AG04450 (cell line): ENCODE measurements around the gene LMF1. TPM values are rescaled to one million over a fixed set of nuclear protein-coding genes. Genes with fewer than 3 reads are reported as not detected.

ENCODE experiments used
- CTCF ChIA-PET: fragments of 300-600, 350-600 bp; formaldehyde crosslinking; extraction: SDS; loops from one replicate; lab custom pipeline; 2022; ENCODE audit warnings: antibody characterized with exemption, inconsistent platforms; lab: Charles Lee
- POLR2A ChIA-PET: fragments of 350-600 bp; formaldehyde crosslinking; extraction: SDS; loops from one replicate; lab custom pipeline; 2021; ENCODE audit warnings: antibody characterized with exemption, inconsistent platforms; lab: Yijun Ruan, JAX
- DNase-seq: peaks from one replicate; pipeline ENCODE4 v3.0.0-alpha.2; 2011; ENCODE audit warnings: low read depth, low spot score
- H3K27ac ChIP-seq: one replicate; pipeline ENCODE4 v1.5.1; 2012; ENCODE audit warnings: low read depth, low read length, control low read depth
- H3K27me3 ChIP-seq: one replicate; pipeline ENCODE4 v1.6.0; 2012; ENCODE audit warnings: low read length; ENCODE audit not compliant: control insufficient read depth, insufficient read depth
- H3K4me3 ChIP-seq: 2 replicates; pipeline ENCODE4 v1.5.1; 2011; ENCODE audit warnings: mild to moderate bottlenecking, low read depth, low read length, control low read depth
- H3K9me3 ChIP-seq: 2 replicates; pipeline ENCODE4 v1.5.1; 2012; ENCODE audit warnings: low read length; ENCODE audit not compliant: control insufficient read depth, insufficient read depth
- CTCF ChIP-seq: IDR thresholded peaks from 2 replicates; pipeline ENCODE4 v1.5.1; 2011; ENCODE audit warnings: low read depth, low read length, control low read depth, inconsistent platforms
- polyA plus RNA-seq: library from polyadenylated mRNA; depleted of rRNA; stranded (reverse); fragments of >200 nt; gene quantifications from 2 replicates; pipeline ENCODE4 v1.2.3, GENCODE V29; 2011

Gene LMF1
- polyA plus RNA-seq, 1 experiment: 11.8 TPM

DNA sequence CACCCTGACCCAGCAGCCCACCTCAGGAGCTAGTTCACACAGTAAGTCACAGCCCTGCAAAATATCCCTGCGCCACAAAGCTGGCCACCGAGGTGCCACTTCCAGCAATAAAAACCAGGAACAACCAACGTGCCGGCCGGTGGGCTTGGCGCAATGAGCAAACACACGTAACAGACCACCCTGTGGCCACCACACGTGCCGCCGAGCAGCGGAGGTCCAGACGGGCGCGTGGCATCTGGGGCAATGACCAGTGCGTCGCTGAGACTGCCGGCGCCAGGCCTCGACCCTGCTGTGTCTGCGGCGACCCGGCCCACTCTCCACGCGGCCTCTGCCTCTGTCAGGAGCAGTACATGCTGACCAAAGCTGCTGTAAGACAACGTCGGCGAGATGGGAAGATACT, 31.5 kb downstream of the LMF1 start:
- DNase-seq: no peak
- ChIA-PET CTCF (no interaction called here), POLR2A (no interaction called here)
- no peak overlapping the region for H3K27ac ChIP-seq
- H3K4me3 ChIP-seq: no peak overlapping the region
- TF ChIP-seq CTCF: no peak
- peaks cover 8% of the 10 kb centered on the region for H3K9me3 ChIP-seq
- no peaks in the 10 kb centered on the region for H3K27me3 ChIP-seq

DNA sequence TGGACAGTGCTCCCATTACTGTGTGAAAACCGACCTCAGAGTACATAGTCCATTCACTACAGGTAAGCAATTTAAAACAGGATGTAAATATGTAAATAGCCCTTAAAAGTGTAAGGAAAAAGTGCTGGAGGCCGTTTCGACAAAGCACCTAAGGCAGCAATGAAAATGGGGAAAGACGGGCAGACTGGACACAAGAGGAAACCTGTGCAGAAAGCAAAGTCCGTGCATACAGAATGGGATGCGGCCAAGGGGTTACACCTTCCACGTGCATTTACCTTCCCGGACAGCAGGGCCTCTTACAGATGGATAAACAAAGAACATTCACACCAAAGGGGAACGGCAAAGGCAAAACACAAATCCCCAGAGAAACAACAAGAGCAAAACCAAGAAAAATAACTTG, 32.0 kb downstream of the LMF1 start:
- no peak overlapping the region for H3K27ac ChIP-seq
- ChIA-PET CTCF (no interaction called here), POLR2A (no interaction called here)
- no peak for DNase-seq
- H3K27me3 ChIP-seq: no peaks in the 10 kb centered on the region
- no peak for TF ChIP-seq CTCF
- H3K9me3 ChIP-seq: peaks cover 8% of the 10 kb centered on the region
- no peak overlapping the region for H3K4me3 ChIP-seq

- no peak for TF ChIP-seq CTCF
- H3K9me3 ChIP-seq: peaks cover 8% of the 10 kb centered on the region
- H3K27me3 ChIP-seq: no peaks in the 10 kb centered on the region
- CTCF ChIA-PET: no interaction called here
- no peak for DNase-seq
- POLR2A ChIA-PET: no interaction called here
- no peak overlapping the region for H3K27ac ChIP-seq
- no peak overlapping the region for H3K4me3 ChIP-seq
Observed at GRCh38 chr16:938136-938535, 32.6 kb downstream of the LMF1 start.

- Histone ChIP-seq H3K4me3 (no peak overlapping the region), H3K27ac (no peak overlapping the region), H3K27me3 (no peaks in the 10 kb centered on the region), H3K9me3 (peaks cover 5% of the 10 kb centered on the region)
- CTCF ChIA-PET: no interaction called here
- POLR2A ChIA-PET: no interaction called here
- DNase-seq: no peak
- TF ChIP-seq CTCF: no peak
Observed at GRCh38 chr16:937723-938122, 33.1 kb downstream of the LMF1 start.

DNA sequence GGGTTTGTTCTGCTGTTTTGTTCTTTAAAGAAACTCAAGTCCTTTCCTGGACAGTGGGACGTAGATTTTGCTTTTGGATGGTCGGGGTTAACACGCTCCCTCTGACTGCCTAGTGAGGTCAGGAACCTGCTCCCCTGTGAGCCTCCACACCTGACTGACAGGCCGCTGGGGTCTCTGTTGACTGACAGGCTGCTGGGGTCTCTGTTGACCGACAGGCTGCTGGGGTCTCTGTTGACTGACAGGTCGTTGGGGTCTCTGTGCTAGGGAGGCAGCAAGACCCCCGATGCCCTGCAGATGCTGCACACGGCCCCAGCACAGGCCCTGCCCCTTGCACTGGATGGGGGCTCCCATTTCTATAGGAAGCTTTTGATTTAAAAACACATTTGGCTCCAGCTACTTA, 33.5 kb downstream of the LMF1 start:
- no peak overlapping the region for H3K4me3 ChIP-seq
- no peaks in the 10 kb centered on the region for H3K27me3 ChIP-seq
- TF ChIP-seq CTCF: no peak
- POLR2A ChIA-PET: no interaction called here
- CTCF ChIA-PET: no interaction called here
- DNase-seq: no peak
- no peak overlapping the region for H3K27ac ChIP-seq
- H3K9me3 ChIP-seq: peaks cover under 1% of the 10 kb centered on the region
